SIG-M5 treated with dmso at 0.1 percent for 504 hours (cell line): ENCODE measurements around the gene AKAP8.
"Not testable (repeated sequence)": the region's sequence is repeated elsewhere in the genome, so short reads cannot be mapped to it uniquely, and the experiment has no call there.

Experiments
- DNase-seq: peaks from one replicate; lab custom pipeline; 2025; ENCODE audit not compliant: unreplicated experiment; lab: John Stamatoyannopoulos, UW

The AKAP8 gene

DNA sequence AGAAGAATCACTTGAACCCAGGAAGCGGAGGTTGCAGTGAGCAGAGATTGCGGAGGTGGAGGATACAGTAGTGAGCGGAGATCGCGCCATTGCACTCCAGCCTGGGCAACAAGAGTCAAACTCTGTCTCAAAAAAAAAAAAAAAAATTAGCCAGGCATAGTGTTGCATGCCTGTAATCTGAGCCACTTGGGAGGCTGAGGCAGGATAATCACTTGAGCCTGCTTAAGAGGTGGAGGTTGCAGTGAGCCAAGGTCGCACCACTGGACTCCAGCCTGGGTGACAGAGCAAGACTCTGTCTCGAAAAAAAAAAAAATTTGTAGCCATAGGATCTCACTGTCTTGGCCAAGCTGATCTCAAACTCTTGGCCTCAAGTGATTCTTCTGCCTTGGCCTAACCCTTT lies 43.6 kb downstream of the AKAP8 start:
- not testable (repeated sequence) for DNase-seq

DNA sequence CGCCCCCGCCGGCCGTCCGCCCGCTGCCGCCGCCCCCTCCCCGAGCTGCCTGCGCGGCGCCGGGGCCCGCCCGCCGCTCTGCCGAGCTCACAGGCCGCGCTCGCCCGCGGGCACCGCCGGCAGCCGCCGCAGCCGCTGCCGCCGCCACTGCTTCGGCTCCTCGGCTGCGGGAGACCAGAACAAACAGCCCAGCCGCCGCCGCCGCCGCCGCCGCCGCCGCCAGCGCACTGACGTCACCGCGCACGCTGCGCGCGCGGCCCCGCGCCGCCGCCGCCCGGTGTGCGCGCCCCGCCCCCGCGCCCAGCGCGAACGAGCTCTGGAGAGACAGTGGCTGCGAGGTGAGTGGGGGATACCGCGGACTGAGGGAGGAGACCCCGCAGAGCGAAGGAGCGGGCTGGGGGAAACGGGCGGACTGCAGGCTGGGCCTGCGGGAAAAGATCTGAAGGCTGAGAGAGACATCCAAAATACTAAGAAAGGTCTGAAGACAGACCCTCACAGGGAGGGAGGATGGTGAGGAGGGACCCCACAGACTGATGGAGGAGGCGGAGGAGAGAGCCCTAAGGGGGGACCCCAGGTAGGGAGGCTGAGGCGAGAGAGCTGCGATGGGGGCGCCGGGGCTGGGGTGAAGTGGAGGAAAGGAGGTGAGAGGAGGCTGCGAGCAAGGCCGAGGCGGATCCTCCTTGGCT lies 47.1 kb downstream of the AKAP8 start, which contains the start of gene BRD4:
TSS of gene BRD4 (minus strand) at position 229 of the 686 bp plus-strand sequence. CDS start 59,440 bp downstream, outside the sequence.
- peak; percentile 17 for DNase-seq

DNA sequence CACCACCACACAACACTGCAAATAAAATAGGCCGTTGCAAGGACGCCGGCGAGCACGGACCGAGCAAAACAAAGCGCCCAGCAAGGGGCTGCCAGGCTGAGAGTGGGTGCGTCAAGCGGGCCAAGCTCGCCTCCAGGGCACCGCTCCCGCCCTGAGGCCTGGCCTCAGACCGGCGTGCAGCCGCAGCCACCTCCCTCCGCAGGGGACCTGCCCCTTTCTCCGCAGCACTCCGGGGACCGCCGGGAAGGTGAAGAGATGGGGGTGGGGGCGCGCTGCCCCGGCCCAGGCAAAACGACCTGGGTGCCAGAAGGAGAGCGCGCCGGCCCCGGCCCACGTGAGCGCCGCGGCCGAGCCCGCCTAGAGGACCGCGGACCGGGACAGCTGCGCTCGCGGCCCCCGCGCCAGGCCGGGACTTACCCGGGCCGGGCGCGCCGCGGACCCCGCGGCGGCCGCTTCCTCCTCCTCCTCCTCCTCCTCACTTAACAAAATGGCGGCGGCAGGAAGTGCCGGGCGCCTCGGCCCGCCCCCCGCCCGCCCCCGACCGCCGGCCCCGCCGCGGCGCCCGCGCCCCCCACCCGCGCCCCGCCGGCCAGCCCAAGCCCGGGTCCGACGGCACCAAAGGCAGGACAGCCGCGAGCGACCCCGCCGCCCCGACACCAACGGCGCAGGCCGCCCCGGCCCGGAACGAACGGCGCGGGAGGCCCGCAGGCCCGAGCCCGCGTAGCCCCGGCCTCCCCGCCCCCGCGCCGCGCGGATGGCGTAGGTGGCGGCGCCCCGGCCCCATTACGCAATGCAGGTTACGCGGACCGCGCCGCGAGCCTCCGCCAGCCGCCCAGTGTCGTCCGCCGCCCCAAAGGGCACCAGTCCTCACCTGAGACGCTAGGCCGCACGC lies 47.9 kb downstream of the AKAP8 start:
- DNase-seq = peak; percentile 28

DNA sequence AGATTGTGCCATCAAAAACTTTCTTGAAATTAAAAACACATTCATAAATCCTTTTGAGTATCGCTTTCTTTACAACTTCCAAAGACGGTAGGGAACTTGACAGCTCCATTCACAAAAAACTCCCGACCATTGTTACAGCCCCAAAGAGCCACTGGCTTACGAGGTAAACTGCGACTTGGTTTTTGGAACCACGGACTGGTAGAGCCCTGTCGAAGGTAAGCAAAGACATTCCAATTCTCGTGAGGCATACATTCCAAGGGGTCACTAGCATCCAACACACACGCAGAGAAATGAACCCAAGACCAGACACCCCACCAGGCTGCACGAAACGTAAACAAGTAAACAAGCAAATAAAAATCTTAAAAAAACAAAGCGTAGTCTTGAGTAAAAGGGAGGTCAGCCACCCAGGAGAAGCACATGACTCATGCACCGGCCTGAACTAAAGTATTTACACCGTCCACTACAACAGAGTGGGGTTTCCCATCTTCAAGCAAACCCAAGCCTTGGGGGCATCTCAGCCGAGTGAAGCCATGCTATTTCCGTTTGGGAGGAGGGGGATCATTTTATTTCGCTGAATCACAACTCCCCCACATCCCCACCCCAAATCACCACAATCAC lies 48.7 kb downstream of the AKAP8 start:
- no peak for DNase-seq

DNA sequence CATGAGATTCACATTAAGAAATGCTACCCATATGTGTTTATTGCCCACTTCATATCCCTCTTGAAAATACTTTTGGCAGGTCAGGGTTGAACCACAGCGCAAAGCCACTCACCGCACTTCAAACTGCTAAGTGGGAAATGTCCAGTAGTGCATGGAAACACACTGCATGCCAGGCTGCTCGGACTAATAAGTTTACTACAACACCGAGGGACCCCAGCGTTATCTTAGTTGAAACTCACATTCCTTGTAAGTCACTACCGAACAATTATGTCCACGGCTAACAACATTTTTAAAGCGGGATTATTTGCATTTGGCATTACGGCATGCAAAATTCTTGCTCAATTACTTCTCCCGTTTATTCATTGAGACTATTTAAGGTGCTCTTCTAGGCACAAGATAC lies 51.3 kb downstream of the AKAP8 start:
- DNase-seq = no peak

DNA sequence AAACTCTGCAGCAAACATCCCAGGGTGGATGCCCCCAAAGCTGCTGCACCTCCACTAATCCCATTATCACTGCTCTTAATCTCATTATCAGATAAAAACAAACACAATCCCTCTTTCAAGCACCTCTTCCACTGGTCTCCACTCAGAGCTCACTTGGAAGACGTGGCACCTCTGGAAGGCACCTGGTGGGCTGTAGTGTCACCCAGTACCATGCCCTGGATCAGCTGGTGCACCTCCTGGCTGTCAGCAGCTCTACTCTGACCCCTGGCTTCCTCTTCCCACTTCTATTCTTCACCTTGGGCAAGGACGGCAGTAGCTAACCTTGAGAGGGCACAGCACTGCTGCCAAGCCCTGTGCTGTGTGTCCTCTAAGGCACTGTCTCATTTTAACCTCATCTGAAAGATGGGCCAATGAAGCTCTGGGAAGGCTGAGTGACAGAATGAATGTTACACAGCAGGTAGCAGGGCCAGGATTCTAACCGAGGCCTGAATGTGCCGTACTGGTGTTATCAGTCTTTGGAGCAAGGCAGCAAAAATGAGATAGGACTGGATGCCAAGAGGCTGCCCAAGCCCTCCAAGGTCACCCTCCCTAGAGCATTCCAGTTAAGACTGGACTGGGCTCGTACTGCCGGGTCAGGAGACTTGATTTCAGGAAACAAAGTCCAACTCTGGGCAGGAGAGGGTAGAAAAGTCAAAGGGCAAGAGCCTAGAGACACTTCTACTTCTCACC lies 54.6 kb downstream of the AKAP8 start:
- no peak for DNase-seq

DNA sequence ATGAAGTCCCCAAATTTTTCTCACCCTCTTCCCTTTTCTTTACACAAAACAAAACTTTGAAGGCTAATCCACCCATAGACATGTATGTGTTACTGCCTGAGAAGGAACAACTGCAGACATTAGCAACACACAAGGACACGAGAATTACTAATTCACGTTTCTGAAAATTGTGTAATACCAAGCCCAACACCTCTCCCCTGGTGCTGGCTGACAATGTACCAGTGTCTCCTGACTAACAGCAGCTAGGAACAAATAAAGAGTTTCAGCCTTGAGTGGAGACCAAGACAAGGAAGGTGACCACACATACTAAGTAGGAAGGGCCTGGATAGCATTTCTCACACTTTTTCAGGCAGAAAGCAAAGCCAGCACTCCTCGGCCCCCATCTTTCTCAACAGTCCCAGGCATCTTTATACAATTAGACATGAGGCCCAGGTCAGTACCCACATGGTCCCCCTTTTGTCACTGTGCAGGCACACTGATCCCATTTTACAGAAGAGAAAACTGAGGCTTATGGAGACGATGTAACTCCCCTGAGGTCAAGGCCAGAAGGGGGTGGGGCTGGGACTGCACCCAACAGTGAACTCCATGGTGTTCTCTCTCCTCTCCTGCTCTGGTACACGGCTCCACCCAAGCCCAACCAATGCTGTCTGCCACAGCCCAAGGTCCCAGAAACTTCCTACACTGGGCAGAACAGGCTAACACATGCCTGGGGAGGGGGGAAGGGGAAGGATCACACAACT lies 55.9 kb downstream of the AKAP8 start:
- peak; percentile 54 for DNase-seq

DNA sequence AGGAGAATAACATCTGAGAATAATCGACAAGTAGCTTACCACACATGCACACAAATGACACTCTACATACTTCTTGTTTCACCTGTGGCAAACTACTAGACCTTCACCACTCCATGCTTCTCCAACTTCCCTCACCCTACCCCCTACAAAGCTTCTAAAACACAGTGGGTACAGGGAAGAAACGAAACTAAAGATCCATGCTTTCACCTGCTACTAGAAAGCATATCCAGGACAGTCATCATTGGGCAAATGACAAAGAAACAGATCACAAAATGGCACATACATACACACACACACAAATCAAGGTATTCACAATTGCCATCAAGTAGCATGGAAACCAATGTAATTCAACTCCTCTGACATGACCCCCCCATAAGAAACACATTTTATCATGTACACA lies 57.8 kb downstream of the AKAP8 start:
- no peak for DNase-seq

DNA sequence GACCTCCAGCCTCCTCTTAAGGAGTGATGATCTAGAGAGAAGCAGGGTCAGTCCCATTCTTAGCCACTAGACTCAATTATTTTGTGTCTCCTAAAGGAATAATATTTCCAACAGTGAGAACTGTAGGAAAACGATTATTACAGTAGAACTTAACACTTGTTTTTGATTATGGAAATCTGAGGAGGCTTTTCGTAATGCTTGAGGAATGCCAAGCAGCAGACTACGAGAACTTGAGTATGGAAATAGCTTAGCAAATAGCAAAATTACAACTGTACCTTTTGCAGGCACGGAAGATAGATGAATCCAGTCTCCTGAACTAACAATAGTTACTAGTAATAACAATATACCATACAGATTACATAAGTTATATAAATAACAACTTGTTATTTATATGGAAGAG lies 59.5 kb downstream of the AKAP8 start:
- DNase-seq = no peak

DNA sequence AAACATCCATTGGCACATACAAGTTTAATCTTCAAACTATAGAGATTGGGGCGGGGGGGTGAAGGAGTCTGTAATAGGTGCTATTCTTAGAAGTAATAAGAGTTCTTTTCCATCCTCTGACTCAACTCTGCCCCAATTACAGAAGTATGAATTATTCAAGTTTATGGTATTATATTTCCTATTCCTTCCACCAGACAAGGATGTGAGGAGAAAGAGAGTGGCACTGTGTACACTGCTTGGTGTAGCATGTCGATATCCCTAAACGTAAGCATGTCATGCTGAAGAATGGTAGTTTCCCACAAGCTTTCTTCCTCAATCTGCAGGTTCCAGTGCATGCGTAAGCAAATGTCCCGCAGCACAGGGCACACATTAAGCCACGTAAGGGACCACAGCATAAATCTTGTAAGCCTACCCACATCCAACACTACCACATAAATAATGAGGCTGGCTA lies 61.3 kb downstream of the AKAP8 start:
- no peak for DNase-seq

DNA sequence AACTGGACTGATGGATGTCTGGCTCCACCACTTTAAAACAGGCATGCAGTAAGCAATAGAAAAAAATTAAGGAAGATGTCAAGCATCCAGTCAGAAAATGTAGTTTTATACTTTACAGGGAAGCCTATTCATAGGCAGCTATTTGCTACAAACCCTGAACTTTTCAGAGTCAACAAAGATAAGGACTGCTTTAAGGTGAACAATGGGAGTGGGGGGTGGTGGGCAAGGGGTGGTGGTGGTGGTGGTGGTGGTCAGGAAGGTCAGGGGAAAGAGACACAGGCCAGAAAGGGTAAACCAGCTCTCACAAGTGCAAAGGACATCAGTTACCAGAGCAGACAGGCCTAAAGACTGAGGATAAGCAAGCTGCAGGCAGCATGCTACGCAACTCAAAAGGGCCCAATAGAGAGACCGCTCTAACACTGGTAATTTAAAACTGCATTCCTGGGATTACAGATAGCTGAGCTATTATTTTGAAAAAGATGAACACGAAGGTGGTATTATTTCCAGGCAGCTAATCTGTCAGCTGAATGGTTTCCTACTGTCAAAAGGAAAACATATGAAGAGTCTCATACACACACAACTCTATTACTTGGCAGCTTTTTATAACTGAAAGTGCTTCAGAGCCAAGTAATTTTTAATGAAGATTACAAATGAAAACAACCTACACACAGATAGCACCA lies 62.1 kb downstream of the AKAP8 start:
- no peak for DNase-seq

DNA sequence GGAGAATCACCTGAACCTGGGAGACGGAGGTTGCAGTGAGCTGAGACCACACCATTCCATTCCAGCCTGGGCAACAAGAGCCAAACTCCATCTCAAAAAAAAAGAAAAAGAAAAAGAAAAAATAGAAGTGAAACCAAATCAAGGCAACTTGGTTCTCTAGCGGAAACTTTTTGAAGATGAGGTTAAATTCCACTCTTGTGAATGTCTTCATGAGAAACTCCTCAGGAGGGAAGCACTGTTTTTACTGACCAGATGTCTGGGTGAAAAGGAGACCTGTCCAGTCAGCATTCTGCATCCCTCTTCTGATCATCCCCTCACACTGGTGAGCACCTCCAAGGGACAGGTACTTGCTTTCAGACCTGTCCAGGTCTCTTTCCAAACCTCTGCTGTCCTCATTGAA lies 63.1 kb downstream of the AKAP8 start:
- DNase-seq = no peak

DNA sequence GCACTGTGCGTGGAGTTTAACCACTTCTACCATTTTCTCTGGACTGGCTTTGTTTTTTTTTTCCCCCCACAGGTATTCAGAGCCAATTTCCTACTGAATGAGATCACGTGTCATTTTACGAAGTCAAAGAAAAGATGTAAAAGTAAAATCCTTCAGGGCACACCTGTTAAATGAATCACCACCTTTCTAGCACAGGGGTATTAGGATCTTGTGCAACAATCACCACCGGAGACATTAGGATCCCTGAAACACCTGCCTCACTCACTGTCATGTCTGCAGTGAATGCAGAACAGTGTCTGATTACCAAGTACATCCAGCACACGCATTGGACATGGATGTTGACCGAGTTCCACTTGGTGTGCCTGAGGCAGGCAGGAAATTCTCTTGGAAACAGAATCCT lies 64.5 kb downstream of the AKAP8 start:
- no peak for DNase-seq

DNA sequence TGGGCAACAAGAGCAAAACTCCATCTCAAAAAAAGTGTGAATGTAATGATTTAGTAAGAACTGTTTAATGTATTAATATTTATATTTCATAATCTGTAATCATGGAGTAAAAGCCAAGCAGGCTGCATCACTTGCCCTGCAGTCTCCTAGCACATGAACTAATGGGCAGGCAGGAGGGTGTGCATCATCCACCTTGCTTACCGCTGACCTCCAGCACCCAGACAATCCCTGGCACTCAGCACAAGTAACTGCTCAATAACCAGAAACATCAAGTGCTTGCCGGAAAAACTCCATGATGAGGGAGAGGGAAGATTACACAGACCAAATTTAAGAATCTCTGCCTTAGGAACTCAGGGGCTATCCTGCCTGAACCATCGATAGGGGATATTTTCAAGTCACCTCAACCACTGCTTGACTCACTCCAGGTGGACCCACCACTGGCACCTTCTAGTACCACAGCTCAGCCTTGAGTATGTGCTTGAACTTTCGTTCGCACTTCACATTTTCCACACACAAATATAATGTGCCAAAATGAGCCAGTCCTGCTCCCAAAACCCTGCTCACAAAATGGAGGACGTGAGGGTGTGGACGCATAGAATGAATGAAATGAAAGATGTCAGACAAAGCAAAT lies 65.8 kb downstream of the AKAP8 start:
- no peak for DNase-seq

DNA sequence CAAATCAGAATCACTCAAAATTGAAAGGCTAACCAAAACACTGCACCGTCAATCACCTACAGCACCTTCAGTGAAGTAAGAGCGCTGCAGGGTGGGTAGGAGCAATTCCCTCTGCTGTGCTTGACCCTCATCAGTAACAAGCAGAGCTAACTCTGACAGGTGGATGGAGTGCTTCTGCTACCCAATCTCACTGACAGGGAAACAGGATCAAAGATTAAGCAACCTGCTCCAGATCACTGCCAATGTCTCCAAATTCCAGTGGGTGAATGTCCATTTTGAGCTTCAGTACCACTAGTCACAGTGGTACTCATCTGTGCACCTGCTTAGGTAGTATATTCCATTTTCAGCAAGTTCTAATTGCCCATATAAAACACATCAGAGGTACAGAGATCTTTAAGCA lies 72.4 kb downstream of the AKAP8 start:
- no peak for DNase-seq

DNA sequence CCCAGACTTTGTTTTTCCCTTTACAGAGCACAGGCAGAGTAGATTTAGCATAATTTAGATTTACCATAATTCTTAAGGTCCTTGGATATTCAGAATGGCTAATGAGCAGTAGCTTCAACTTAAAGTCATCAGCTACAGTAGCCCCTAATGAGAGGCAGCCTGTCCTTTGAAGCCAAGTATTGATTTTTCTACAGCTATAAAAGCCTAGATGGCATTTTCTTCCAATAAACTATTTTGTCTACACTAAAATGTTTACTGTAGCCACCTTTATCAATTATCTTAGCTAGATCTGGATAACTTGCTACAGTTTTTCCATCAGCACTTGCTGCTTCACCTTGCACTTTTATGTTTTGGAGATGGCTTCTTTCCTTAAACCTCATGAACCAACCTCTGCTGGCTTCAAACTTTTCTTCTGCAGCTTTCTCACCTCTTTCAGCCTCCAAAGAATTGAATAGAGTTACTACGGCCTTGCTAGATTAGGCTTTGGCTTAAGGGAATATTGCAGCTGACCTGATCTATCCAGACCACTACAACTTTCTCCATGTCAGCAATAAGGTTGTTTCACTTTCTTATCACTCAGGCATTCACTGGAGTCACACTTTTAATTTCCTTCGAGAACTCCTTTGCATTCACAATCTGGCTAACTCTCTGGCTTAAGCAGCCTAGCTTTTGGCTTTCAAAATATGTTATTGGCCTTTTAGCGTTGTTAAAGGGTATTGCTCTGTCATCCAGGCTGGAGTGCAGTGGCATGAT lies 73.8 kb downstream of the AKAP8 start:
- no peak for DNase-seq

DNA sequence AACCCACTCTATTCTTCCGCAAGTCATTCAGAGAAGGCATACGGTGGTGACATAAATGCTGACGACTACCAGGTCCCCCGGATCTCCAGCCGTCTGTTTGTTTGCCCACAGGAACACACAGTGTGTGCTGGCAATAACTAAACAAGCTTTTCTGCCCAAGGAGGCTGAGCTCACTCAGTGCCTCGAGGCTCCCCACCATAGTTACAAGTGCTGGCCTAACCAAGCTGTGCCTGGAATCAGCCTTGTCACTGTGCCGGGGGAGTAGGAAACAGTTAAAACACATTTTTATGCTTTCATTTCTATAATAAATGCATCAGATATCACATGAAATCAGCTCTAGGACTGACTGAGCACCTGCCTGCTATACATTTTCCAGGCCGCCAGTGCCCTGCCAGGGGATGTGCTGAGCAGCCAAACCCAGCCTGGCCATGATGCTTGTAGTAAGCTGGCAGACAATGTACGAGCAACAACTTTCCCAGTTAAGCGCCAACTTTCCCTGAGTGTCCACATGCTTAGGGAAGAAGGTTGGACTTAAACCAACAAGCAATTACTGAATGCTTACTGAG lies 75.4 kb downstream of the AKAP8 start:
- no peak for DNase-seq
